Activated naive CD4-positive, alpha-beta T cell (primary cell): ENCODE data around the gene CLASRP.

Experiments
- DNase-seq, 4 experiments: peaks; one replicate each; lab custom pipeline; 2025; lab: John Stamatoyannopoulos, UW

The CLASRP gene

DNA sequence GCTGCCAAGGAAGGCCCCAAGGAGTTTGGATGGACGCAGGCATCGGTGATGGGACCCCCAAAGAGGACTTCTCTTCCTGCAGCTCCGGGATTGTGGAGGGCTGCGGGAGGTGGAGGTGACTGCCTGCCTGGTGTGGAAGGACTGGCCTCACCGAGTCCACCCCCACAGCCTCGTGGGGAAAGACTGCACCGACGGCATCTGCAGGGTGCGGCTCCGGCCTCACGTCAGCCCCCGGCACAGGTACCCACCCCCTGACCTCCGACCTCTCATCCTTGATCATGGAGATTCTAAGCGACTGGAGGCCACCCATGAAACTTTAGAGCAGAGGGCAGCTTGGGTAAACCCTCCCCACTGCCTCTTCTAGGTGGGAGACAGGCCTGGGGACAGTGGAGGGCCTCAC is 16.9 kb upstream of the CLASRP start:
- DNase-seq, result no peak

DNA sequence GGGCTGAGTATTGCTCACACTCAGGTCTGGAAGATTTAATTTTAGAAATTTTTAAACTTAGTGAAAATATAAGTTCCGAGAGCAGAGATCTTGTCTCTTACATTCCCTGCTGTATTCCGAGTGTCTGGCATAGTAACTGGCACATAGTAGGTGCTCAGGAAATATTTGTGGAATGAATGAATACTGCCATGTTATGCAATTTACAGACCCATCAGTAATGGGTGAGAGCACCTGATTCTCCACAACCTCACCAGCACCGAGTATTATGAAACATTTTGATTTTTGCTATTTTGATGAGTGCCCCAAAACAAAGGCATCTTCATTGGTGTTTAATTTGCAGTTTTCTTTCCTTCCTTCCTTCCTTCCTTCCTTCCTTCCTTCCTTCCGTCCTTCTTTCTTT is 15.8 kb upstream of the CLASRP start:
- no peak for DNase-seq

- no peak for DNase-seq
These were observed 13.6 kb upstream of the CLASRP start for GRCh38 chr19:45025264-45025663.

DNA sequence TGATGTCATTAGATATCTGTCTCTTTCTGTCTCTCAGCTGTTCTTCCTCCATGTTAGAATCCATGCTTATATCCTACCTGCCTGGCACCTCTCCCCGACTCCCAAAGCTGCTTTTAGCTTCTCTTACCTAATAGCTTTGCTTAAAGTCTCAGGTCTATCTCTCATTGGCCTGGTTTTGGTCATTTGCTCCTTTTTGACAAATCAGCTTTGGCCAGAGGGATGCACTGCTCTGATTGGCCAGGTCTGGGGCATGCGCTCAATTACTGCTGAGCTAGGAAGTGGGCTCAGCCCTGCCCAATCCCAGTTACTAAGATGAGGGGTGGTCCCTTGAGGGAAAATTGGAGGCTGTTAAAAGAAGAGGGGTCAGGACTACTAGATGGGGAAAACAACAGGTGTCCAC is 11.5 kb upstream of the CLASRP start:
- no peak for DNase-seq

DNA sequence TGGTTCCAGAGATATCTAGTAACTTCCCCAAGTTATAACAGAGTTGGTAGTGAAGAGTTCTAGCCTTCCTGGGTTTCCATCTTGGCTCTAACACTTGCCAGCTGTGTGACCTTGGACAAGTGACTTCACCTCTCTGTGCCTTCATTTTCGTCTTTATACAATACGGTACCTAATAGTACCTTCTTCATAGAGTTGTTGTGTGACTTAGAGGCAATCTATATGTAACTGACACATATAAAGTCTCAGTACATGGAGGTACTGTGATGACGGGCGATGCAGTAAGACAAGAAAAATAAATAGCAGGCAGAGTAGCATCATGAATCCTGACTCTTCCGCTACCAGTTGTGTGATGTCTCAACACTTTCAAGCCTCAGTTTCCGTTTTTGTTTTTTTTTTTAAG is 8.0 kb upstream of the CLASRP start:
- DNase-seq, result no peak

- DNase-seq, result no peak
These were observed 6.4 kb upstream of the CLASRP start for GRCh38 chr19:45032421-45032820.

GRCh38 chr19:45035755-45036154 is 3.1 kb upstream of the CLASRP start:
- DNase-seq, result no peak

DNA sequence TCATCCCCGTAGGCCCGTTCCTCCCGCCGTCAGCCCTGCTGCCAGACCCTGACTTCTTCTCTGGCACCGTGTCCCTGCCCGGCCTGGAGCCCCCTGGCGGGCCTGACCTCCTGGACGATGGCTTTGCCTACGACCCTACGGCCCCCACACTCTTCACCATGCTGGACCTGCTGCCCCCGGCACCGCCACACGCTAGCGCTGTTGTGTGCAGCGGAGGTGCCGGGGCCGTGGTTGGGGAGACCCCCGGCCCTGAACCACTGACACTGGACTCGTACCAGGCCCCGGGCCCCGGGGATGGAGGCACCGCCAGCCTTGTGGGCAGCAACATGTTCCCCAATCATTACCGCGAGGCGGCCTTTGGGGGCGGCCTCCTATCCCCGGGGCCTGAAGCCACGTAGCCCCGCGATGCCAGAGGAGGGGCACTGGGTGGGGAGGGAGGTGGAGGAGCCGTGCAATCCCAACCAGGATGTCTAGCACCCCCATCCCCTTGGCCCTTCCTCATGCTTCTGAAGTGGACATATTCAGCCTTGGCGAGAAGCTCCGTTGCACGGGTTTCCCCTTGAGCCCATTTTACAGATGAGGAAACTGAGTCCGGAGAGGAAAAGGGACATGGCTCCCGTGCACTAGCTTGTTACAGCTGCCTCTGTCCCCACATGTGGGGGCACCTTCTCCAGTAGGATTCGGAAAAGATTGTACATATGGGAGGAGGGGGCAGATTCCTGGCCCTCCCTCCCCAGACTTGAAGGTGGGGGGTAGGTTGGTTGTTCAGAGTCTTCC is 1.3 kb upstream of the CLASRP start:
- DNase-seq, result peak in 1 of 4 experiments; percentile 17

DNA sequence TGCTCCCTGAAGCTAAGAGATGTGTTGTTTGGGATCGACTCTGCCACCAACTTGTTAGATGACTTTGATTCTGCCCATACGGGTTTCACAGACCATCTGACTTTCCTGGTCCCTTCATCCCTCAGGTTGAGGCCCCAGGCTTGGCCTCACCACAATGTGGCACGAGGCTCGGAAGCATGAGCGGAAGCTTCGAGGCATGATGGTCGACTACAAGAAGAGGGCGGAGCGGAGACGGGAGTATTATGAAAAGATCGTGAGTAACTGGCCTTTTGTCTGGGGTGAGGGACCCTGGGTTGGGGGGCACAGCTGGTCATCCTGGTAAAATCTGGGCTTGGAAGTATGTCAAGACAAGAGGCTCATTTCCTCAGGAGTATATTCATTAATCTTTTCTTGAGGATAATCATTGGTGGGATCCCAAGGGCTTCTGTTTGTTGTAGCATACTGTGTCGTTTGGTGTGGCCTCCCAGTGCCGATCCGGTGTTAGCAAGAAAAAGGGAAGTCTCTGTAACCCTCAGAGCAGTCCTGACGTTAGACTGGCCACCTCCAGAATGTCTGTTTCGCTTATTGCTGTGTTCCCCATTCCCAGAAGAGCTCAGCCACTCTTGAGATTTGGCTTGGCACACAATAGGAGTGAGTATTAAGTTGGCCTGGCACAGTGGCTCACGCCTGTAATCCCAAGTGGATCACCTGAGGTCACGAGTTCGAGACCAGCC is 1.4 kb downstream of the CLASRP start:
- no peak for DNase-seq

GRCh38 chr19:45041125-45041524 is 2.3 kb downstream of the CLASRP start:
- no peak for DNase-seq

DNA sequence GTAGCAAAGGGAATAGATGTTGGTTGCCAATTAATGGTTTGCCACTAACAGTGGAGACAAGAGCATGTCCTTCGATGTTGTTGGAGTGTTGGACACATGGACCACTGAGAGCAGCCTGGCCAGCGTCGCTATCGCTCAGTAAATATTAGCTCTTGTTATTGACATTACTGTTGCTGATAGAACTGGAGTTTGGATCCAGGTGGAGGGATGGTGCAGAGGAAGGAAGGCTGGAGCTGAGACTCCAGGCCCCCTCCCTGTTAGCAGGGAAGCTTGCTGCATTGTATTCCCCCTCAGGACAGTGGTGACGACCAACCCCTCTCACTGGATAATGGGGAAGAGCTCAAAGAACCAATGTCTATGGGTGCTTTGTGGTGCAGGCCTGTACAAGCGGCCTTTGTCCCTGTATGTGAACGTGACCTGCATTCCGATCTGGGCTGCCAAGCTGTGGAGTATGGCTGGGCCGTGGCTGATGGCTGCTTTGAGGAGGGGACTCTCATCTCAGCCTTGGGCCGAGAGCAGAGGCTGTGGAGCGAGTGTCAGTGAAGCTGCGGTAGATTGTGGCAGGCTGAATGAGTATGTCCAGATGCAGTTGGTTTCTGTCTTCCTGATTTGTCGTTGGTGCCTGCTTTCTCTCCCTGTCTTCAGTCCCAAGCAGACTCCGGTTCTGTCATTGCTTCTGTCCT is 7.0 kb downstream of the CLASRP start:
- DNase-seq, result no peak

DNA sequence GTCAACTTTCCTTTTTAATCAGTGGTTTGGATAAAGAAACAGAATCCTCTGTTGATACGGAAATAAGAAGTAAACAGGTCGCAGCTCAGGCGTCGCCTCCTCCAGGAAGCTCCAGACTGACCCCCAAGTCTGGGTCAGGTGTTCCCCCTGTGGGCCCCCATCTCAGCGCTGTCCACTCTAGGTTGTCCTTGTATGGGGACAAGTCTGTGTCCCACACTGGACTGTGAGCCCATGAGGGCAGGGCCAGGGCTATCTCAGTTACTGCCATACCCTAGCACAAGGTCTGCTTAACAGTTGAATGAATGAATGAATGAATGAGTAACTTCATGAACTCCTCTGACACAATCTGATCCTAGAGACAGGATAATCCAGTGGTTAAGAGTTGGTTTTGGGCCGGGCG is 7.5 kb downstream of the CLASRP start:
- DNase-seq, result no peak

- no peak for DNase-seq
These were observed 8.4 kb downstream of the CLASRP start for GRCh38 chr19:45047188-45047797.

GRCh38 chr19:45049073-45049736 is 10.4 kb downstream of the CLASRP start:
- no peak for DNase-seq

- DNase-seq, result no peak
These were observed 11.2 kb downstream of the CLASRP start for GRCh38 chr19:45050036-45050435.

DNA sequence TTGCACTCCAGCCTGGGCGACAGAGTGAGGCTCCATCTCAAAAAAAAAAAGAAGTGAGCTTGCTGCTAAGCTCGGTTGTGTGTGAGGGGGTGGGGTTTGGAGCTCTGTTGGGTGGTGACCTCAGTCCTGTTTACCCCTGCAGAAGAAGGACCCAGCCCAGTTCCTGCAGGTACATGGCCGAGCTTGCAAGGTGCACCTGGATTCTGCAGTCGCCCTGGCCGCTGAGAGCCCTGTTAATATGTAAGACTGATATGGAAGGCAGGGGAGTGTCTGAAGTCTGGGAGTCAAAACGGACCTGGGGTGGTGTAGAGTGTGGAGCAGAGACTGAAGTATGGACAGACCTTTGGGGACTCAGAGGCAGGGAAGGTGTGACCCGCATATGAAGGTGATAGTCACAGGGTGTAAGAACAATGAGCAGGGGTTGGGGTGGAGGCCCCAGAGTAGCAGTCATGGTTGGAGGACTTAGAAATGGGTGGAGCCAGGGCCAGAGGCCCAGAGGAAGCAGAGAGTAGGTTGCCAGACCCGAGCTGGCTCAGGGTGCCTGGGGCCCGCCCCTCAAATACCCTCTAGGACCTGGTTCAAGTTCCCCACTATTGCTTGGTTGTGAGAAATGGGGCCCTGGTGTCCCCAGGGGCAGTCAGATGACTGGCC is 13.2 kb downstream of the CLASRP start:
- DNase-seq, result no peak

DNA sequence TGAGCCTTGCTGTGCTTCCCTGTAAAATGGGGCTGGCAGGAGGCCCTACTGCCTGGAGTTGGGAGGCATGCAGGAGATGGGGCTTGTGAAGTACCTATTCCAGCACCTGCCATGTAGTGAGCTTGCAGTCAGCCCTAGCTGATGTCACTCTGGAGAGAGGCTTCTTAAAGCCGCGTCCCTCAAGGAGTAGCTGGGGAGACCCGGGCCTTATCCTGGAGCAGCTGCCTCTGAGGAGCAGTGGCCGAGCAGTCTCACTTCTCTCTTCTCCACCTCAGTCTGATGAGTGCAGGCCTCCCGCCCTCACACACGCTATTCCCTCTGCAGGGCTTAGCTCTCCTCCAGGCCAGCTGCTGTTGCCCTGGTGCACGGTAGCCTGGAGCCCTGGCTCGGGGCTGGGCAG is 18.0 kb downstream of the CLASRP start:
- DNase-seq, result no peak

DNA sequence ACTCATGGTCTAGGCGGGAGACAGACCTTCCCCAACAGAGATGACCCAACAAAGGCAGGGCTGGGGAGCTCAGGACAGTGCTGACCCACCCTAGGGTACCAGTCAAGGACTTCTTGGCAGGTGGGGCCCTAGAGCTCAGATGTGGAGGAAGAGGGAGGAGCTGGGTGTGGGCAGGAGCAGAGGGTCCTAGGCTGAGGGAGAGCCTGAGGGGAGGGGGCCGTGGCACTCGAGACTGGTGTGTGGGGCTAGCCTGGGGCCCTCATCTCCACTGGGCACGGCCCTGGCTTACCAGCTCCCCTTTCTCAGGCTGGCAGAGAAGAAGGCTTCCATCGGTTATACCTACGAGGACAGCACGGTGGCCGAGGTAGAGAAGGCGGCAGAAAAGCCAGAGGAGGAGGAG is 18.6 kb downstream of the CLASRP start:
- DNase-seq, result no peak

DNA sequence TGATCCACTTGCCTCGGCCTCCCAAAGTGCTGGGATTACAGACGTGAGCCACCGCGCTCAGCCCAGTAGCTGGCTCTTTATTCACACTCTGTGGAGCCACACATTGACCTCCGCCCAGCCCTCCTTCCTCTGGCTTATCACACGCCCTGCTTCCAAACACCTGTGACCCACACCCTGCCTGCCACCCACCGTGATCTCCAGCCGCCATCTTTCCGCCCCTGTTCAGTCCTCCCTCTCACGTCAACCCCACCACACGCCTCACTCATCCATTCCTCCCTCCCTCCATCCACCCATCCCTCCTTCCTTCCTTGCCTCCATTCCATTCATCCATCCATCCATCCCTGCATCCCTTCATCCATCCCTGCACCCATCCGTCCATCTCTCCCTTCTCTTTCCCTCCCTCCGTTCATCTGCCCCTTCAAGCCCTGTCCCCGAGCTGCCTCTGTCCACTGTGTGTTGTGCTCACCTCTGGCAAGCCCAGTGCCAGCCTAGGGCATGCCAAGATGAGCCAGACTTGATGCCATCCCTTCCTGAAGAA is 19.8 kb downstream of the CLASRP start:
- no peak for DNase-seq

DNA sequence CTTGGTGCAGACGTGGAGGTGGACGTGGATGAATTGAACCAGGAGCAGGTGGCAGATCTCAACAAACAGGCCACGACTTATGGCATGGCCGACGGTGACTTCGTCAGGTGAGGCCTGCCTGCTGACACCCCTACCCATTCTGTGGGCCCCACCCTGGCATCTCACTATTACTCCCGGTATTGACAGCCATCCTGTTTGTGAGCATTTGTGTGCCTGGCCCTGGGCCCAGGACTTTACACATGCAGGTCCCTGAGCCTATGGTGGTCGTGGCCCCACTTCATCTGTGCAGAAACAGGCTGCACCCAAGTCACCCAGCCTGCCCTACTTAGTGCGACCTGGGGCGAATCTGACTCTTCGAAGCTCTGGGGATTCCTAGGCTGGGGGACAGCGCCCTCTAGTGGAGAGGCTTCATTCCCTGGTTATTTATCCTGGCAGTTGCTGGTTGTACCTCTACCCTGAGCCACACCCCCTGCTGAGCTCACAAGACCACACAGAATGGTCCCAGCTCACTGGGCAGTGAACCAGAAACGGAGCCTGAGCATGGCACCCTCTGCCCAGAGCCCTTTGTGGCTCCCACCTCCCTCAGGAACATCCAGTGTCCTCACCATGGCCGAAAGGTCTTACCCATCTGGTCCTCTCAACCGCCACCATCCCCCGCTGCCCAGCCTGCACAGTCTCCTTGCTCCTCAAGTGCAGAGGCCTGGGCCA is 20.6 kb downstream of the CLASRP start:
- peak; percentile 53 to 77 (median 72) for DNase-seq

- DNase-seq, result no peak
These were observed 23.1 kb downstream of the CLASRP start for GRCh38 chr19:45061965-45062364.
